Heart left ventricle (tissue), 16 donors: ENCODE results near the gene CXXC5. TPM values are rescaled to one million over a fixed set of nuclear protein-coding genes. Genes with fewer than 3 reads are reported as not detected.
A peak's percentile ranks its signal among the peaks of the same experiment; 100 is the strongest.

ENCODE experiments used
- ATAC-seq, 4 donors: fragments of 200-7000 bp; cut with Tn5 transposase; one replicate each; pipeline ENCODE4 v1.9.1; 2020 to 2022; ENCODE audit warnings: moderate library complexity in 4 of 4, mild to moderate bottlenecking in 3 of 4, moderate number of reproducible peaks in 1 of 4
- DNase-seq, 5 donors: peaks; one replicate each; pipeline ENCODE4 v3.0.0-alpha.2; 2020
- H3K27ac ChIP-seq, 12 donors: fragments of 200-600 bp; sonication (generic) in 4 of 12; one replicate each; pipeline versions ENCODE4 v1.5.0 to v1.8.0; 2016 to 2022; ENCODE audit warnings: mild to moderate bottlenecking in 2 of 12
- H3K27me3 ChIP-seq, 9 donors: fragments of 200-600 bp; sonication (generic) in 2 of 9; one replicate each; pipeline versions ENCODE4 v1.5.1 to v1.8.0; 2016 to 2022; ENCODE audit warnings: mild to moderate bottlenecking in 3 of 9
- H3K36me3 ChIP-seq, 9 donors: fragments of 200-600 bp; sonication (generic) in 2 of 9; one replicate each; pipeline versions ENCODE4 v1.5.0 to v1.8.0; 2018 to 2022; ENCODE audit warnings: mild to moderate bottlenecking in 2 of 9
- H3K4me1 ChIP-seq, 12 donors: fragments of 200-600 bp; sonication (generic) in 4 of 12; one replicate each; pipeline versions ENCODE4 v1.5.0 to v1.8.0; 2016 to 2022; ENCODE audit warnings: mild to moderate bottlenecking in 3 of 12
- H3K4me3 ChIP-seq, 12 donors: fragments of 200-600 bp; sonication (generic) in 4 of 12; one replicate each; pipeline versions ENCODE4 v1.5.0 to v1.8.0; 2017 to 2022; ENCODE audit warnings: mild to moderate bottlenecking in 9 of 12, moderate library complexity in 4 of 12
- H3K9me3 ChIP-seq, 12 donors: fragments of 200-600 bp; sonication (generic) in 4 of 12; one replicate each; pipeline versions ENCODE4 v1.5.0 to v1.8.0; 2016 to 2022; ENCODE audit warnings: mild to moderate bottlenecking in 1 of 12
- CTCF ChIP-seq, 12 donors: fragments of 200-600 bp; sonication (generic) in 4 of 12; IDR thresholded peaks; one replicate each; pipeline versions ENCODE4 v1.5.0 to v1.8.0; 2018 to 2022; ENCODE audit warnings: antibody characterized with exemption in 12 of 12, mild to moderate bottlenecking in 5 of 12
- POLR2A ChIP-seq, 2 donors: fragments of 450-650 bp; IDR thresholded peaks; one replicate each; pipeline ENCODE4 v1.6.1; 2017; ENCODE audit warnings: antibody characterized with exemption in 2 of 2, mild to moderate bottlenecking in 2 of 2, moderate library complexity in 2 of 2
- WGBS, 4 donors: extraction: QIAGEN DNeasy Blood & Tissue Kit in 2 of 4; methylation state at CpG; one replicate each; pipeline versions ENCODE4 v1.1.5 to v1.1.7; 2013 to 2018; 5-methylcytosine and 5-hydroxymethylcytosine counted together
- intact Hi-C, 10 donors: fragments of 100-400 bp; cut with DNase I; formaldehyde crosslinking; loops; one replicate each; pipeline versions ENCODE4 v1.11.1 to v1.14.2; 2022
- polyA plus RNA-seq, 2 donors: library from polyadenylated mRNA; stranded (reverse); fragments of 200-250 nt; gene quantifications; one replicate each; pipeline ENCODE4 v1.2.3, GENCODE V29; 2013
- total RNA-seq, 9 donors: library from RNA; depleted of rRNA in 2 of 9; stranded (reverse); fragments of >200 nt in 2 of 9; fragmentation: NEBNext Ultra II Directional in 3 of 9; extraction: Animal tissue kit (Norgen Biotek cat#: 25700) in 3 of 9; gene quantifications; one replicate each; pipeline versions ENCODE4 v1.1.0 to v1.2.4, GENCODE V29; 2016 to 2023
- donor health status: ischemic (EF 13 %, LVEDD 7.1; RV severe dilation, severe dysfunction).
- donor health status: healthy with polysubstance abuse.
- donor health status: DM: no; HTN: yes; CAD: no.
- donor health status: DM: no; HTN: no; CAD: no.
- donor health status: ischemic (EF 25% LVEDD 6.9; RV normal size, moderate dysfunction).
- donor health status: ischemic (EF 25% LVEDD 5.7; RV mildly dilated, moderate dysfunction).
- donor health status: healthy.
- donor health status: DM: yes; HTN: yes; CAD: no.
- donor health status: ischemic (EF 35%, LVEDD 5.7; RV mildly dilated, moderate dysfunction).
- donor health status: nonischemic (EF 11% LVEDD 7.7; RV severe dilation, severe dysfunction).
- donor health status: DM: yes; HTN: yes; CAD: no.
- donor health status: PGD.
- donor health status: ischemic (EF 29% LVEDD 5.4; RV normal size, mild dysfunction).
- donor health status: nonischemic (EF 23%, LVEDD 6.1; RV moderate dilation, normal function).

Gene CXXC5
- total and polyA plus RNA-seq, 11 donors, result 29.8 to 74.6 (median 36.3) TPM

DNA sequence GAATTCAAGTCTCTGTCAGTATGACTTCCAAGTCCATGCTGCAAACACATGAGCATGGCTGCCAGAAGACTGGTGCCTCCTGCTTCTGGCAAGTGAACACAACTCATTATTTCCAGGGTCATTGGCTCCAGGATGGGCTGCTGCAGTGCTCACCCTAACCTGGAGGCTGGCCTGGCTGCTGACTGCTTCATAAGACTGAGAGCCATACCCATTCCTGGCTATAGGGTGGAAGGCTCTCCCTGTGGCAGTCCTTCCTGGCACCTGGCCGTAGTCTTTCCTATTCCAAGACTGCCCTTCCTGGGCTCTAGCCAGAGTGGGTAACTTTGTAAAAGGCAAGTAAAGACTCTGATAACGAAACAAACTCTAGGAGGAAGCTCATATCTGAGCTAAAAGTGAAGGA is 51.2 kb downstream of the CXXC5 start:
- H3K27ac ChIP-seq, result peak overlapping the region in 7 of 12 donors; percentile 2 to 97 (median 82)
- TF ChIP-seq POLR2A (IDR thresholded peaks at IDR 0.05), result no peak
- TF ChIP-seq CTCF (IDR thresholded peaks at IDR 0.05), result no peak
- ATAC-seq (no peak), DNase-seq (no peak)
- intact Hi-C loops, result loop anchor here in 1 of 10 donors (10.0 kb wide), 1 partner anchor 65 kb away; no protein-coding TSS in a partner anchor
- WGBS, 4 donors, result 89 to 97% (median 91%) methylated on average over 2 of the region's 2 CpGs
- H3K27me3 ChIP-seq, result peaks cover 0 to 14% (median 0%) of the 10 kb centered on the region in 9 donors
- H3K4me1 ChIP-seq, result peaks cover 7 to 48% (median 37%) of the 10 kb centered on the region in 12 donors
- no peaks in the 10 kb centered on the region for H3K9me3 ChIP-seq
- H3K36me3 ChIP-seq, result no peaks in the 10 kb centered on the region
- H3K4me3 ChIP-seq, result no peak overlapping the region

DNA sequence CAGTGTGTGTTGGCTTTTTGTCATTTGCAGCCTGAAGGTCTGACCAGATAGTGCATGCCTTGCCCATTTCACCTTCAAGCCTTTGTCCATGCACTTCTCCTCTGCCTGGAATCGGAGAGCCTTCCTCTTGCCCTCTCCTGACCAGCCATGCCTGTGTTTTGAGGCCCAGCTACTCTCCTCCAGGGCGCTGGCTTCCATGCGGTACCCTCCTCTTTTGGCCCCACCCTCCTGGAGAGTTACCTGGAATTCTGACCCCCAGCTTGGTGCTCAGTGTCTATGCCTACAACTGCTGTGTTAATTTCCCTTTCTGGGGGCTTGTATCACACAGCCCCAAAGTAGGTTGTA is 52.5 kb downstream of the CXXC5 start:
- Histone ChIP-seq H3K27me3 (peaks cover 0 to 14% (median 0%) of the 10 kb centered on the region in 9 donors), H3K9me3 (no peaks in the 10 kb centered on the region), H3K4me1 (peaks cover 7 to 49% (median 37%) of the 10 kb centered on the region in 12 donors), H3K4me3 (no peak overlapping the region), H3K27ac (no peak overlapping the region), H3K36me3 (no peaks in the 10 kb centered on the region)
- intact Hi-C loops, result loop anchor here in 1 of 10 donors (5.0 kb wide), 1 partner anchor 62 kb away; no protein-coding TSS in a partner anchor
- no peak for DNase-seq
- no peak for TF ChIP-seq CTCF (IDR thresholded peaks at IDR 0.05)
- TF ChIP-seq POLR2A (IDR thresholded peaks at IDR 0.05), result no peak
- no peak for ATAC-seq
- 92 to 100% (median 95%) methylated on average over 3 of the region's 3 CpGs for WGBS, 4 donors

DNA sequence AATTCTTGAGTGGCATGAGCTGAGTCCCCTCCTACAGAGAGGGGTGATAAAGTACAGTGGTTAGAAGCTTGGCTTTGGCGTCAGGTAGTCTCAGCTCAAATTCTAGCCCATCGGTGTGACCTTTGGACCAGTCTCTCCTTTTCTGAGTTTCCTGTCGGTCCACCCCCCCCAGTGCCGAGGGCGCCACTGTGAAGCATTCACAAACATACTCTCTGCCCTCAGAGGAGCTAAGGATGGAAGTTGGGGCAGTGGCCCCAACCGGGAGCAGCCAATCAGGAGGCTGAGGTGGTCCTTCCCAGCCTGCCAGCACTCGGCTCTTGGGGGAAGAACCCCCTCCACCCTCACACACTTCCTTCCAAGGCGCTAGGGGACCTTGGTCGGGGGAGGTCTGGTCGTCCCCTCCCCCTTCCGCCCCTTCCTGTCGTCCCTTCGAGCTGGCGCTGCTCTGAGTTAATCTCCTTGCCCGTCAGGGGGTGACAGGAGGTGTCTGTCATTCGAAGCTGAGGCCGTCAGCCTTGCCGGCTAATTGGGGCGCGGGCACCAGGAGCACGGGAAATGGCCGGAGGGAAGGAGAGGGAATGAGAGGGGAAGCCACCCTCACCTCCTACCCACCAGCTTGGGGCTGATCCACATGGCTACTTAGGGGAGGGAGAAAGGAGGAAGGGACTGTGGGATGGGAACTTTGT is 53.0 kb downstream of the CXXC5 start:
- 42 to 54% (median 44%) methylated on average over 20 to 22 of the region's 22 CpGs for WGBS, 4 donors
- no peaks in the 10 kb centered on the region for H3K9me3 ChIP-seq
- no peak overlapping the region for H3K4me3 ChIP-seq
- peaks cover 7 to 51% (median 37%) of the 10 kb centered on the region in 12 donors for H3K4me1 ChIP-seq
- intact Hi-C loops, result loop anchor here in 1 of 10 donors (5.0 kb wide), 1 partner anchor 61 kb away; no protein-coding TSS in a partner anchor
- no peak overlapping the region for H3K27ac ChIP-seq
- H3K36me3 ChIP-seq, result no peaks in the 10 kb centered on the region
- no peak for TF ChIP-seq CTCF (IDR thresholded peaks at IDR 0.05)
- no peak for TF ChIP-seq POLR2A (IDR thresholded peaks at IDR 0.05)
- no peak for DNase-seq
- H3K27me3 ChIP-seq, result peaks cover 0 to 14% (median 0%) of the 10 kb centered on the region in 9 donors
- ATAC-seq, result no peak

DNA sequence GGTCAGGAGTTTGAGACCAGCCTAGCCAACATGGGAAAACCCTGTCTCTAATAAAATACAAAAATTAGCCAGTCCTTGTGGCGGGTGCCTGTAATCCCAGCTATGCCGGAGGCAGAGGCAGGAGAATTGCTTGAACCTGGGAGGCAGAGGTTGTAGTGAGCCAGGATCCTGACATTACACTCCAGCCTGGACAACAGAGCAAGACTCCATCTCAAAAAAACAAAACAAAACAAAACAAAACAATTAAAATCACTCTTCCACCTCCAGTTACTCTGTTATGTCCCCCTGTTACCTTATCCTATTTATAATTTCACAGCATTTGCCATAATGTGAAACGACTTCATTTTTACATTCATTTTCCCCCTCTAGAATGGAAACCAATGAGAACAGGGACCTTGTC is 54.4 kb downstream of the CXXC5 start:
- Histone ChIP-seq H3K27ac (no peak overlapping the region), H3K36me3 (no peaks in the 10 kb centered on the region), H3K4me1 (peaks cover 7 to 37% (median 25%) of the 10 kb centered on the region in 12 donors), H3K27me3 (peaks cover 0 to 5% (median 0%) of the 10 kb centered on the region in 9 donors), H3K4me3 (no peak overlapping the region), H3K9me3 (no peaks in the 10 kb centered on the region)
- DNase-seq, result no peak
- WGBS, 4 donors, result 90 to 94% (median 92%) methylated on average over 3 of the region's 3 CpGs
- no peak for ATAC-seq
- intact Hi-C loops, result loop anchor here in 1 of 10 donors (5.0 kb wide), 1 partner anchor 60 kb away; no protein-coding TSS in a partner anchor
- TF ChIP-seq POLR2A (IDR thresholded peaks at IDR 0.05) (no peak), CTCF (IDR thresholded peaks at IDR 0.05) (no peak)
